NCI-H748 (cell line): ENCODE results near the gene ZNF768.
A peak's percentile ranks its signal among the peaks of the same experiment; 100 is the strongest.
"Not testable (repeated sequence)": the region's sequence is repeated elsewhere in the genome, so short reads cannot be mapped to it uniquely, and the experiment has no call there.

Experiments used
- DNase-seq: peaks from one replicate; lab custom pipeline; 2025; ENCODE audit not compliant: unreplicated experiment; lab: John Stamatoyannopoulos, UW

ZNF768 gene

DNA sequence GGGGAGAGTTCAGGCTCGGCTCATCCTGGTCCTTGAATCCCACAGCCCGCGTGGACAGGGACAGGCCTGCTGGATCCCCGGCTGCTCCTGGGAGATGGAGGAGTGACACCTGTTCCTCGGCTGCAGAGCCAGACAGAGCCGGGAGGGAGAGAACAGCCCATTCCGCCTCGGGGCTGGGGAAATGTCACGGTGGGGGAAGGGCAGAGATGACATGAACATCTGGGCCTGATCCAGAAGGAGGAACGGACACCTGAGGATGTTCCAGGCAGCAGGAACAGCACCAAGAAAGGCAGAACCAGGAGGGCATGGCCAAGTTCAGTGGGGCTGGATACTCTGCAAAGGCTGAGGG lies 29.7 kb upstream of the ZNF768 start:
- DNase-seq, result no peak

DNA sequence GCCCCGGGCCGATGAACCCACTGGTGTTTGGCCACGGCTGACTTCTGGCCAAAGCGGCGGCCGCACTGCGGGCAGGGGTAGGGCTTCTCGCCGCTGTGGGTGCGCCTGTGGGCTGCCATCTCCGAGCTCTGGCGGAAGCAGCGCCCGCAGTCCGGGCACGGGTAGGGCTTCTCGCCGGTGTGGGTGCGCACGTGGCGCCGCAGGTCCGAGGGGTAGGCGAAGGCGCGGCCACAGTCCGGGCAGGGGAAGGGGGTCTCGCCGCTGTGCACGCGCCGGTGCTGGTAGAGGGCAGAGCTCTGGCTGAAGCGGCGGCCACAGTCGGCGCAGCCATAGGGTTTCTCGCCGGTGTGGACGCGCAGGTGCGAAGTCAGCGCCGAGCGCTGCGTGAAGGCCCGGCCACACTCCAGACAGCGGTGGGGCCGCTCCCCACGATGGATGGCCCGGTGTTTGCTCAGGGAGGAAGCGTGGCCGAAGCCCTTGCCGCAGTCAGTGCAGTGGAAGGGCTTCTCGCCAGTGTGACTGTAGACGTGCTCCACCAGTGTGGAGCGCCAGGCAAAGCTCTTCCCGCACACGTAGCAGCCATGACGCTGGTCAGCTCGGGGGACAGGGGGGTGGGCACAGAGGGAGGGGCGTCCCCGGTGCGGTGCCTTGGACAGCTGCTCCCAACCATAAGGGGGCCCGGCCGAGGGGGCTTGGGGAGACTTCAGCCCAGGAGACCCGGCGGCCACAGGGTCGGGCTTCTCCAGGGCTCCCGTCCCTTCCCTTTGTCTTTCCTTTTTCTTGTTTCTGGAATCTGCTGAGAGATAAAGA lies 29.2 kb upstream of the ZNF768 start:
- DNase-seq, result no peak

DNA sequence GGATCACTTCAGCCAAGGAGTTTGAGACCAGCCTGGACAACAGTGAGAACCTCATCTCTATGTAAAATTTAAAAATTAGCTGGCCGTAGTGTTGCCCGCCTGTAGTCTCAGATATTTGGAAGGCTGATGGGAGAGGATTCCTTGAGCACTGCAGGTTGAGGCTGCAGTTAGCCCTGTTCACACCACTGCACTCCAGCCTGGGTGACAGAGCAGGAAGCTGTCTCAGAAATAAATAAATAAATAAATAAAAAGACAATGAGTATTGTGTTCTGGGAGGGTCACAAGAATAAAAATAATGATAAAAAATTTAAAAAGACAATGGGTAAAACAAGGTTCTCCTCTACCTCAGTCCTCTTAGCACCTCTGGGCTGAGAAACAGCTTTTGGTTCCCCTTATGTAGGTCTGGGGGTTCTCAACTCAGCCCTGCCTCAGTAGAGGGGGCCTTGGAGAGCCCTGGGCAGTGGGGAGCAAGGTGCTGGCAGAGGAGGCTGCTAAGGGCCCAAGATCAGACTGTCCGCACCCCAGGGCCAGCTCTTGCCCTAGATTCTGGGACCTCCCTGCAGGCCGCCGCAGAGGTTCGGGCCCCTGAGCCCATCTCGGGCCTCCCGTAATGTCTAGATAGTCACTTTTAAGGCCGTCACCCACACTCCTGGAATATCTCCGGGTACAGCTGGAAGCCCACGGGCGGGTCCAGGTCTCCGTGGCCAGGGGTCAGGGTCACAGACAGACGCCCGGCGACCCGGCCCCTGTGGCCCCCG lies 28.4 kb upstream of the ZNF768 start:
- DNase-seq, result no peak

DNA sequence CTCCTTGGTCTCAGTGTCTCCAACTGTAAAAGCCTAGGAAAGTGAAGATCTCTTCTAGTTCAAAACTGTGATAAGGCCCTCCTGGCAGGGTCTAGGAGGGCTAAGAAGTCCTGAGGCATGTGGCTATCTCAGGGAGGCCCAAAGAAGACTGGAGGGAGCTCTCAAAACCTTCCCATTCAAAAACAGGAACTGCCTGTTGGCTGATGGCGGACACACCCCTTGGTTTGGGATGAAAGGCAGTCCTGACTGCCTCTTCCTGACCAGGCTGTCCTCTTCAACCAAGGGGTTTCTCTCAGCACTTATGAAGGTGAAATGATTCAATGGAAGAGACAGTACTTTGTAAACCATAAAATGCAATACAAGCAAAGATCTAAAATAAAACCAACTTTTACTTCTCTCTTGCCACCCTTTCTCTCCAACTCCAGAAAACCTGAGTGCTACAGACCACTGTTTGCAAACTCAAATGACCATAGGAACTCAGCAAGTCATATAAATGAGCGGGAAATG lies 27.1 kb upstream of the ZNF768 start:
- no peak for DNase-seq

DNA sequence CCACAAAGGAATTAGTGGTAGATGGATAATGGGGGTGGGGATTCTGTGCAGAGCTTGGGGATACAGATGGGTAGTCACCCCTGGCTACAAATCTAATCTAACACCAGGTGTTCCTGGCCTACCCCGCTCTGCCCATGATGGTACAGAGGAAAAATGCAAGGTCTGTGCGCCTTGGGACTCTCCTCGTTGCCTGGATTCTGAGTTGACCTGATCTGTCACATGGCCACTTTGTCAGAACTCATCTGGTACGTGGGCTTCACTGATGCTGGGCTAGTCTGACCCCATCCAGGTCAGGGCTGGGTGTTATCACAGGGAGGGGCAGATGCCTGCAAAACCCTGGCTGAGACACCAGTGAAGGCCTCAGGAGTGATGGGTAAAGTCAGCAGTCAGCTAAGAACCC lies 26.6 kb upstream of the ZNF768 start:
- DNase-seq, result no peak

DNA sequence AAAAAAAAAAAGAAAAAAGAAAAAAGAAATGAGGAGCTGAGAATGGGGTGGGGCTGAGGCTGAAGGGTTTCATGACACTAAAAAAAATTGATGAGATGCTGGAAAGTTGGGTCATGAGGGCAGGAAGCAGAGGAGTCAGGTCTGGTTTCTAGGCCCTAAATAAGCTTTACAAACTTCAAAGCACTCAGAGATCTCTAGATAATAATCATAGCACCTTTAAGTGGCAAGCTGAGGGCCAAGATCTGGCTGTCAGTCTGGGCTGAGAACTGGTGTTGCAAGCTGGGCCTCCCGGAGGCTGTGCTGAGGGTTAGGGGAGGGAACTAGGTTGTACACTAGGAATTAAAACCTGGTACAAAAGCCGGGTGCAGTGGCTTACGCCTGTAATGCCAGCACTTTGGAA lies 25.4 kb upstream of the ZNF768 start:
- no peak for DNase-seq

DNA sequence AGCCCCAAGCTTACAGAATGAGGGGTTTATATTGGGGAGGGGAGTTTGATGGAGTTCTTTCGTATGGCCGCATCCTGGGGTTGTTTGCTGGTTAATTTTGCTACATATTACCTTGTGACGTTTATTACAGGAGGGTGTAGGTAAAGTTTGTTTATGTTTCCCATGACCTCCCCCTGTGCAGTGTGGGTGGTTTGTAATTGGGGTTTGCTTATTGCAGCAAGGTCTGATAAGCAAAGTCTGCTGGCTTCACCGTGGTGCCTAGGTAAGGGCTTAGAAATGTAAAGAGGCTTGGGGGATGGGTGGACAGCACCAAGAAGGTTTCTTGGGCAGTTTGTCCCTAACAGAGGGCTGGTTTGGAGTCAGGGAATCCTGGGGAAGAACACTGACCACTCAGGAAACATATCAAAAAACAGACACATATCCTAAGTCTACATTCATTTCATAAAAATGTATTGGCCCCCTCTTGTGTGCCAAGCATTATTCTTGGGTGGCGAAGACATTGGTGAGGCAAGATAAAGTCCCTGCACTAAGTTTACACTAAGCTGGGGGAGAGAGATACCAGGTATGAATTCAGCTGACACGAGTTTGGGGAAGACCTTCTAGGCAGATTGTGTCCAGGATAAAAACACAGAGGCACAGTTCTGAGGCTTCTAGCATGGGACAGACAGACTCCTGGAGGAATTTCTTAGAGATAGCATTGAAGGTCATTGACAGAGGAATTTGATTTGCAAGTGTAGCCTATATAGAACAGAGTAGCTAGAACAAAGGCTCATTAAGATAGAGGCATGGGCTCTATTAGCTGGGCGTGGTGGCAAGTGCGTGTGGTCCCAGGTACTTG lies 22.3 kb upstream of the ZNF768 start:
- no peak for DNase-seq

DNA sequence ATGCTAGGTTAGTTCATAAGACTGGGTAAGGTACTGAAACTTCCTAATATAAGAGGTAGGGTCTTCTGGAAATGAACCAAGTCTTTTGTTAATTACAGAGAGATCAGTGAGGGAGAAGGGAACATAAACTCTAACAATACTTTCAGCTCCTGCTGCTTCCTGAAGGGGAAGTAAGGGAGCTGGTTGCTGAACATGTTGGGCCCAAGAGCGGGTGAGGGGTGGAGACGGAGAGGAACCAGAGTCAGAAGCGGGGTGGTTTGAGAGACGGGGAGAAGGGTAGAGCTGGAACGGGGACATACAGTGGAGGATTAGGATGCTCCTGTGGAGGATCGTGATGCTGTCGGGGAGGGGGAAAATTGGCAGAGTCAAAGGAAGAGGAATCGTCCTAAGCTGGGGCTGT lies 19.7 kb upstream of the ZNF768 start:
- no peak for DNase-seq

DNA sequence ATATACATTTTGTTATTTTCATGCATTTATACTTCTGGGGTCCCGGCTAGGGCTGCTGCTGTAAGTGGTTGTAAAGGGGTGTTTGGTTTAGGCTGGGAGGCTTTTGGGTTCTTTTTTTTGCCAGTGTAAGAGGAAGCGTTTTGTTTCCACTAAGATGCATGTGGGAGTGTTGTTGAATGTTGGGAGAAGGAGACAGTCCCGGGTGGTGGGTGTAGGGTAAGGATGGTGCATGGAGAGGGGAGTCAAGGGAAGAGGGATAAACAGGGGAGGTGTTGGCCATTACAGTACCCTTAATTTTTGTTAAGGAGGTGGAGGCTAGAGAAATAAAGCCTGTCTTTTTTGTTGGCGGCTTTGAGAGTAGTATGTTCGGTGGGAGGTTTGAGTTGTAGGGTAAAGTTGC lies 16.7 kb upstream of the ZNF768 start:
- DNase-seq, result no peak

DNA sequence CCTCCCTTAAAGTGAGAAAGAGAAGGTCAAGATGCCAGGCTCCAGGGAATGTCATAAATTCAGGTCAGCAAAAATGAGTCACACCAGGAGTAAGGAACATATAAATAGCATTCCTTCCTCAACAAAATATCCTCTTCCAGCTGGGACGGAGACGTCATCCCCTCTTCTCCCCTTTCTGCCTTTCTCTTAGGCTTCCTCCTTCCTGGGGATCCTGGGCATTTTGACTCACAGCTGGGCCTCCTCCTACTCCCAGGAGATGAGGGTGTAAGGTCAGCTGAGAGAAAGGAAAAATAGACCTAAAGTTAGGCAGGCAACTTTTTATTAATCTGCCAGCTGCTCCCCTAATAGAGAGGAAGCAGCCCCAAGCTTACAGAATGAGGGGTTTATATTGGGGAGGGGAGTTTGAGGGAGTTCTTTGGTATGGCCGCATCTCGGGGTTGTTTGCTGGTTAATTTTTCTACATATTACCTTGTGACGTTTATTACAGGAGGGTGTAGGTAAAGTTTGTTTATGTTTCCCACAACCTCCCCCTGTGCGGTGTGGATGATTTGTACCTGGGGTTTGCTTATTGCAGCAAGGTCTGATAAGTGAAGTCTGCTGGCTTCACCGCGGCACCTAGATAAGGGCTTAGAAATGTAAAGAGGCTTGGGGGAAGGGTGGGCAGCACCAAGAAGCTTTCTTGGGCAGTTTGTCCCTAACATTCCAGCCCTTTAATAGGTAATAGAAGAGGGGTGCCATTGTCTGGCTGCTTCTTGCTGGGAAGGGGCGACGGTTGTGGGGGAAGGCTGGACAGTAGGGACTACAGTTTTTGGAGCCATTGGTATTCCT lies 15.3 kb upstream of the ZNF768 start:
- DNase-seq, result no peak

DNA sequence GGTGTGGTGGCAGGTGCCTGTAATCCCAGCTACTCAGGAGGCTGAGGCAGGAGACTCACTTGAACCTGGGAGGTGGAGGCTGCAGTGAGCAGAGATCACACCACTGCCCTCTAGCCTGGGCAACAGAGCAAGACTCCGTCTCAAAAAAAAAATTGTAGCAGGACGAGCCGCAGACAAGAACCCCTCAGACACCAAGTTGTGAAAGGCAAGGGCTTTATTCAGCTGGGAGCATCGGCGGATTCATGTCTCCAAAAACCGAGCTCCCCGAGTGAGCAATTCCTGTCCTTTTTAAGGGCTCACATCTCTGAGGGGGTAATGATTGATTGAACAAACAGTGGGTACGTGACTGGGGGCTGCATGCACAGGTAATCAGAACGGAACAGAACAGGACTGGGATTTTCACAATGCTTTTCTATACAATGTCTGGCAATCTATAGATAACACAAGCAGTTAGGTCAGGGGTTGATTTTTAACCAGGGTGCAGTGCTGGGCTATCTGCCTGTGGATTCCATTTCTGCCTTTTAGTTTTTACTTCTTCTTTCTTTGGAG lies 14.6 kb upstream of the ZNF768 start:
- not testable (repeated sequence) for DNase-seq

DNA sequence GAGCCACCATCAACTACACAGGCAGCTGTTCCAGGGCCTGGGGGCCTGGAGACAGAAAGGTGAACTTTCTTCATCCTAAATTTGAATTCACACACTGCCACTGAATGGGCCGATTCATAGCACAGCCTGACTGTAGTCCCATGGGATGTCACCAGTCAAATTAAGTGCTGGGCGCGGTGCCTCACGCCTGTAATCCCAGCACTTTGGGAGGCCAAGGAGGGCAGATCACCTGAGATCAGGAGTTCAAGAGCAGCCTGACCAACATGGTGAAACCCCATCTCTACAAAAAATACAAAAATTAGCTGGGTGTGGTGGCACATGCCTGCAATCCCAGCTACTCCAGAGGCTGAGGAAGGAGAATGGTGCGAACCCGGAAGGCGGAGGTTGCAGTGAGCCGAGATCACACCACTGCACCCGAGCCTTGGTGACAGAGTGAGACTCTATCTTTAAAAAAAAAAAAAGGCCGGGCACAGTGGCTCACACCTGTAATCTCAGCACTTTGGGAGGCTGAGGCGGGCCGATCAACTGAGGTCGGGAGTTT lies 13.7 kb upstream of the ZNF768 start:
- DNase-seq, result not testable (repeated sequence)

DNA sequence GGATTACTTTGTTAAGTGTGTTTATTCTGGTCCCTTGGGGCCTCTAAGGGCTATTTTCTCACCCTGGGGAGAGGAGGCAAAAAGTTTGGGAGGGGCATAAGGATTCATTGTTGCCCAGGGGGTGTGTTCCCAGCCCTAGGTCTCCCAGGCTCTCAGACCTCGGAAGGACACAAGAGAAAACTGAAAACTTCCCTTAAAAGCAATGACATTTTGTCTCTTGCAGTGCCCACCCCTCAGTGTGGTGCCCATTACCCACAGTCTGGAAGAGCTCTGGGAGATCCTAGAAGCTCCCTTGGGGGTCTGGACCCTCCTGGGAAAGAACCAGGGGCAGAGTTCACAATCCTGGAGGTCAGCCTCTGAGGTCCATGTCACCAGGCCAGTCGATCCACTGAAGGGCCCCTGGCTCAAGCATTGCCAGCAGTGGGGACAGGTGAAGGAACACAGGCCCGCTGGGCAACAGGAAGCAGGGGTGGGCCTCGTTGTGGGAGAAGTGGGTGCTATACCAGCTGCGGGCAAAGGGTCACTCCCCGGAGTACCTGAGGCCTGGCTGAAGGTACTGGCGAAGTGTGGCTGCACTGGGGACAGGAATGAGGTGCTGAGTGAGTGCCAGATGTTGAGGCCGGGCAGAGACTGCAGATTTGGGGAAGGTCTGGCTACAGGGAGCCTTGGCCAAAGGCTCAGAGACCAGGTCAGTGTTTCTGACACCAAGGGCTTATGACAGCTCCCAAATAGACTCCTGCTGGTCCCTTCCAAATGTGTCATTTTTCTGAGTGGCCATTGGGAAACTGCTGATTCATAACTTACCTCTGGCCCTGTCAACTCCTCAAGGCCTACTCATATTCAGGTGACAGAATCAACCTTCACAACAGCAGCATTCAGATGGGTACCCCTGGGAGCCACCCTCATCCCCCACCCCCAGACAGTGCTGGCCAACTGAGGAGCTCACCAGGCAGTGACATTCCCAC lies 12.9 kb upstream of the ZNF768 start:
- no peak for DNase-seq

DNA sequence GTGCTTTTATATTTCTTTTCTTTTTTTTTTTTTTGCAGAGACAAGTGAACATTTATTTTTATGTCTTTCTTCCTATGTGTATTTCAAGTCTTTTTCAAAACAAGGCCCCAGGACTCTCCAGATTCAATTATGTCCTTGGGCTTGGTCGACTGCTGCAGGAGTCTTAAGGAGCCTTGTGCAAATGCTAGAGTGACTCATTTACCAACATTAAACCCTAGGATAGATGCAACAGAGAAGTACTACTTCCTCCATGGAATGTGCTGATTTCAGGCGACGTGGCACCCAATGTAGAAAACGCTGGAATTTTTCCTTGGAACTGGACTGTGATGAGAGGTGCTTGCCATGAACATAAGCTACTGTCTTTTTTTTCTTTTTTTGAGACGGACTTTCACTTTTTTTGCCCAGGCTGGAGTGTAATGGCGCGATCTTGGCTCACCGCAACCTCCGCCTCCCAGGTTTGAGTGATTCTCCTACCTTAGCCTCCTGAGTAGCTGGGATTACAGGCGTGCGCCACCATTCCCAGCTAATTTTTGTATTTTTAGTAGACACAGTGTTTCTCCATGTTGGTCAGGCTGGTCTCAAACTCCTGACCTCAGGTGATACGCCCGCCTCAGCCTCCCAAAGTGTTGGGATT lies 10.1 kb upstream of the ZNF768 start:
- not testable (repeated sequence) for DNase-seq

DNA sequence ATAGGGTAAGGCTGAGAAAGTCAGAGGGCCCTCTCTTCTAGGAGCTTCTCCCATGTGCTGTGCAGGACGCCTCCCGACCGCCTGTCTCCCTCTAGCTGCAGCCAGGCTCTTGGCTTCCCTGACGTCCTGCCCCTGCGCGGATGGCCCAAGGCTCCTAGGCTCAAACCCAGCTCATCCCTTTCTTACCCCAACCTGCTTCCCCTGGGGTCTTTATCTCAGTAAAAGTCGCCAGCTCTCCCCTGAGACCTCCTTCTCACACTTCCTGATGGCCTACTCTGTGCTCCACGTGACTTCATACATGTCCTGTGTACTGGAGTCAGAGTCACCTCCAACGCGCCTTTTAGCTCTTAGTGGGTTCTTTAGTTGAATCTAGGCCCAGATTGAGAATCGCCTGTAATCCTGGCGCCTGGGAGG lies 9.4 kb upstream of the ZNF768 start:
- DNase-seq, result peak; percentile 65

DNA sequence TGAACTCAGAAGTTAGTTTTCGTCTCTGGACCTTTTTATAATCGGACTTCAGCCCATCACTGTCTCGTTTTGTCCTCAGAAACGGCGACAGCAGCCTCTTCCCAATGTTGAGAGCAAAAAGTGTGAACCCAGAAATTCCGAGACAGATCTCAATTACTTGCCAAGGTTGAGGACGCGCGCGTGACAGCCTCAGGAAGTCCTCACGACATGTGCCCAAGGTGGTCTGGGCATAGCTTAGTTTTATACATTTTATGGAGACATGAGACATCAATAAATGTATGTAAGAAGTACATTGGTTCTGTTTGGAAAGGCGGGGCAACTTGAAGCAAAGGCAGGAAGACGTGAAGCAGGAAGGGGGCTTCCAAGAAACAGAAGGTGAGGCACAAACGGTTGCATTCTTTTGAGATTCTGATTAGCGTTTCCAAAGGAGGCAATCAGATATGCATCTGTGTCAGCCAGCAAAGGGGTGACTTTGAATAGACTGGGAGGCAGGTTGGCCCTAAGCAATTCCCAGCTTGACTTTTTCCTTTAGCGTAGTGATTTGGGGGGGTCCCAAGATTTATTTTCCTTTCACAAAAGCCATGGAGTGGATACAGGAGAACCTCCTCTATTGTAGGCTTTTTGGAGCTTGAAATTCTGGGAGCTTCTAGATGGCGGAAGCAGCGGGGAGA lies 8.9 kb upstream of the ZNF768 start:
- no peak for DNase-seq

DNA sequence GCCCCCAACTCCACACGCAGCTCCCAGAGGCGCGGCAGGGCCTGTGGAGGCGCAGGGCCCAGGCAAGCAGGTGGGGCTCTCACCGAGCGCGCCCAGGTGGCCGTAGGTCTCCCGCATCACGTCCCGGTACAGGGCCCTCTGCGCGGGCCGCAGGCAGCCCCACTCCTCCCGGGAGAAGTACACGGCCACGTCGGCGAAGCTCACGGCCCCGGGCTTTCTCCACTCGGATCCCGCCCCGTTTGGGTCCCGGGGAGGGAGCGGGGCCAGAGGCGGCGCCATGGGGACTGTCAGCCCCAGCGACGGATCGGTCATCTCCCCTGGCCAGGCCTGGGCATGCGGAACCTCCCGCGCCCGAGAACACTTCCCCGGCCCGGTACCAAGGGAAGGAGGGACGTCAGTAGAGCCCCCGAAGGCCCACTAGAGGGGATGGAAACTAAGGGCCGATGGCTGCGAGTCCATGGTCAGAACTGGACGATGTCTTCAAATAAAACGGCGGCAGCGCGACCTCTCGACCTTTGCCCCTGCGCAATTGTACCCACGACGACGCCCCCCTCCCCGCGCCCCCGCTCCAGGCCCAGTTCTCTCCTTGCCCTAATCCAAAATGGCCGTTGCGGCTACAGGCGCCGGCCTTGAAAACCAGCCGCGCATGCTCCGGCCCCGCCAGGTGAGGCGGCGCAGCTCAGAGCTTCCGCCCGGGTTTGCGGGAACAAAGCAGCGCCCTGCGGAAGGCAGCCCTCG lies 8.2 kb upstream of the ZNF768 start, which contains the start of gene ZNF747:
Gene ZNF747, minus strand, starts transcription at position 491 of the 738 bp plus-strand sequence. Its CDS starts 179 bp downstream, at position 312.
- peak; percentile 90 for DNase-seq
